CD4-positive, alpha-beta T cell (primary cell): ENCODE data around the gene NUDT14. TPM values are rescaled to one million over a fixed set of nuclear protein-coding genes. Genes with fewer than 3 reads are reported as not detected.

Experiments
- ATAC-seq: fragments of 200-7000 bp; cut with Tn5 transposase; one replicate; pipeline ENCODE4 v1.10.0; 2022; ENCODE audit warnings: mild to moderate bottlenecking; ENCODE audit not compliant: poor library complexity
- CTCF ChIA-PET: fragments of 350-600 bp; sonication (Branson Sonifier 250); formaldehyde crosslinking; loops from one replicate; lab custom pipeline; 2021; ENCODE audit warnings: antibody characterized with exemption, inconsistent platforms; lab: Charles Lee
- POLR2A ChIA-PET: fragments of 350-600 bp; sonication (Branson Sonifier 250); formaldehyde crosslinking; loops from one replicate; lab custom pipeline; 2021; ENCODE audit warnings: antibody characterized with exemption, inconsistent platforms; lab: Charles Lee
- DNase-seq, 14 experiments: peaks; one replicate each; pipeline ENCODE4 v3.0.0-alpha.2; 2013 to 2020; ENCODE audit warnings: mixed read lengths in 2 of 14
- H3K27ac ChIP-seq, 2 donors: one replicate each; pipeline versions ENCODE4 v1.5.1 to v1.7.0; 2013; ENCODE audit warnings: low read length in 2 of 2, low read depth in 1 of 2, mild to moderate bottlenecking in 1 of 2
- H3K27me3 ChIP-seq, 2 experiments: 1 replicate in 1 of 2; 2 replicates in 1 of 2; pipeline versions ENCODE4 v1.6.1 to v1.7.0; 2013; ENCODE audit warnings: low read length in 2 of 2, control low read depth in 1 of 2, mild to moderate bottlenecking in 1 of 2, moderate library complexity in 1 of 2; ENCODE audit not compliant: insufficient read depth in 2 of 2, control insufficient read depth in 1 of 2
- H3K36me3 ChIP-seq: one replicate; pipeline ENCODE4 v1.6.1; 2013; ENCODE audit warnings: low read length, control low read depth; ENCODE audit not compliant: insufficient read depth
- H3K4me1 ChIP-seq: one replicate; pipeline ENCODE4 v1.6.1; 2013; ENCODE audit warnings: low read length, control low read depth; ENCODE audit not compliant: insufficient read depth
- H3K4me3 ChIP-seq: one replicate; pipeline ENCODE4 v1.5.1; 2013; ENCODE audit warnings: mild to moderate bottlenecking, low read length, moderate library complexity
- H3K9me3 ChIP-seq, 2 experiments: 1 replicate in 1 of 2; 2 replicates in 1 of 2; pipeline versions ENCODE4 v1.6.1 to v1.7.0; 2013; ENCODE audit warnings: low read length in 2 of 2, mild to moderate bottlenecking in 2 of 2, control low read depth in 1 of 2, moderate library complexity in 1 of 2; ENCODE audit not compliant: control insufficient read depth in 1 of 2, insufficient read depth in 1 of 2
- H3K27ac Mint-ChIP-seq: one replicate; pipeline ENCODE4 v1.8.0; 2020; ENCODE audit warnings: mixed read lengths
- H3K27me3 Mint-ChIP-seq: one replicate; pipeline ENCODE4 v1.8.0; 2021; ENCODE audit warnings: mixed read lengths
- H3K36me3 Mint-ChIP-seq: one replicate; pipeline ENCODE4 v1.8.0; 2021; ENCODE audit warnings: low read depth, mixed read lengths
- H3K4me1 Mint-ChIP-seq: one replicate; pipeline ENCODE4 v1.8.0; 2021; ENCODE audit warnings: low read depth, mixed read lengths
- H3K4me3 Mint-ChIP-seq: one replicate; pipeline ENCODE4 v1.8.0; 2020; ENCODE audit warnings: mild to moderate bottlenecking, mixed read lengths
- H3K9me3 Mint-ChIP-seq: one replicate; pipeline ENCODE4 v1.8.0; 2020; ENCODE audit warnings: mixed read lengths
- CTCF ChIP-seq: fragments of 200-600 bp; IDR thresholded peaks from one replicate; pipeline ENCODE4 v1.8.0; 2022; ENCODE audit warnings: antibody characterized with exemption, mild to moderate bottlenecking
- intact Hi-C, 2 experiments: fragments of 100-400 bp; cut with DNase I in 1 of 2; cut with micrococcal nuclease in 1 of 2; formaldehyde crosslinking; loops; one replicate each; pipeline versions ENCODE4 v1.15.1 to v1.9.0; 2023 to 2025; cut with DNase I, micrococcal nuclease
- total RNA-seq, 174 experiments: library from RNA in 2 of 174; stranded (reverse) in 2 of 174; gene quantifications; one replicate each; pipeline ENCODE4 v1.2.3 and lab custom pipeline; 2021 to 2026

The NUDT14 gene
- total RNA-seq, 2 experiments from 2014 or later: 9.0 to 9.2 TPM

- H3K36me3 Mint-ChIP-seq: no peaks in the 10 kb centered on the region
- DNase-seq (no peak), ATAC-seq (no peak)
- no peaks in the 10 kb centered on the region for H3K9me3 ChIP-seq
- TF ChIP-seq CTCF: no peak
- no peak overlapping the region for H3K27ac ChIP-seq
- peaks cover 66% of the 10 kb centered on the region for H3K4me1 ChIP-seq
- no peak overlapping the region for H3K27ac Mint-ChIP-seq
- peaks cover 18% of the 10 kb centered on the region for H3K4me1 Mint-ChIP-seq
- no peaks in the 10 kb centered on the region for H3K27me3 ChIP-seq
- ChIA-PET CTCF (no interaction called here), POLR2A (no interaction called here)
- intact Hi-C loops: no loop called here
- H3K9me3 Mint-ChIP-seq: no peaks in the 10 kb centered on the region
- no peaks in the 10 kb centered on the region for H3K27me3 Mint-ChIP-seq
- H3K4me3 Mint-ChIP-seq: peak overlapping the region; percentile 51
- H3K4me3 ChIP-seq: no peak overlapping the region
- H3K36me3 ChIP-seq: no peaks in the 10 kb centered on the region
Measured at GRCh38 chr14:105178868-105179140, 2.3 kb downstream of the NUDT14 start.

GRCh38 chr14:105178069-105178867 is 2.8 kb downstream of the NUDT14 start:
- ATAC-seq: no peak
- H3K36me3 ChIP-seq: no peaks in the 10 kb centered on the region
- H3K4me3 ChIP-seq: no peak overlapping the region
- no peaks in the 10 kb centered on the region for H3K9me3 Mint-ChIP-seq
- H3K9me3 ChIP-seq: no peaks in the 10 kb centered on the region
- H3K4me1 ChIP-seq: peaks cover 67% of the 10 kb centered on the region
- no peak for TF ChIP-seq CTCF
- no peak for DNase-seq
- no peaks in the 10 kb centered on the region for H3K36me3 Mint-ChIP-seq
- H3K27me3 ChIP-seq: no peaks in the 10 kb centered on the region
- intact Hi-C loops: no loop called here
- H3K27ac Mint-ChIP-seq: no peak overlapping the region
- ChIA-PET CTCF (interaction anchor here (0.6 kb wide), 1 partner anchor 110 kb away, joined by 4 read pairs; no protein-coding TSS in a partner anchor), POLR2A (no interaction called here)
- no peak overlapping the region for H3K27ac ChIP-seq
- no peaks in the 10 kb centered on the region for H3K27me3 Mint-ChIP-seq
- peak overlapping the region; percentile 66 for H3K4me3 Mint-ChIP-seq
- H3K4me1 Mint-ChIP-seq: peaks cover 18% of the 10 kb centered on the region

GRCh38 chr14:105177082-105177481 is 4.0 kb downstream of the NUDT14 start:
- Histone ChIP-seq H3K27me3 (no peaks in the 10 kb centered on the region), H3K4me3 (no peak overlapping the region), H3K36me3 (no peaks in the 10 kb centered on the region), H3K9me3 (no peaks in the 10 kb centered on the region), H3K4me1 (peaks cover 55% of the 10 kb centered on the region), H3K27ac (no peak overlapping the region)
- H3K9me3 Mint-ChIP-seq: no peaks in the 10 kb centered on the region
- TF ChIP-seq CTCF: no peak
- DNase-seq: no peak
- ChIA-PET POLR2A (no interaction called here), CTCF (no interaction called here)
- ATAC-seq: no peak
- H3K27me3 Mint-ChIP-seq: no peaks in the 10 kb centered on the region
- no peaks in the 10 kb centered on the region for H3K36me3 Mint-ChIP-seq
- no peak overlapping the region for H3K27ac Mint-ChIP-seq
- H3K4me3 Mint-ChIP-seq: no peak overlapping the region
- peaks cover 13% of the 10 kb centered on the region for H3K4me1 Mint-ChIP-seq
- intact Hi-C loops: no loop called here
